Kidney tubule cell (primary cell): ENCODE data around the gene SH3BGR.

Experiments used
- DNase-seq: peaks from one replicate; pipeline ENCODE4 v3.0.0-alpha.2; 2018; ENCODE audit warnings: low spot score

Gene SH3BGR

GRCh38 chr21:39546522-39546921 is 94.8 kb downstream of the SH3BGR start:
- DNase-seq: no peak

- DNase-seq: no peak
Measured at GRCh38 chr21:39552856-39553255, 101.1 kb downstream of the SH3BGR start.

DNA sequence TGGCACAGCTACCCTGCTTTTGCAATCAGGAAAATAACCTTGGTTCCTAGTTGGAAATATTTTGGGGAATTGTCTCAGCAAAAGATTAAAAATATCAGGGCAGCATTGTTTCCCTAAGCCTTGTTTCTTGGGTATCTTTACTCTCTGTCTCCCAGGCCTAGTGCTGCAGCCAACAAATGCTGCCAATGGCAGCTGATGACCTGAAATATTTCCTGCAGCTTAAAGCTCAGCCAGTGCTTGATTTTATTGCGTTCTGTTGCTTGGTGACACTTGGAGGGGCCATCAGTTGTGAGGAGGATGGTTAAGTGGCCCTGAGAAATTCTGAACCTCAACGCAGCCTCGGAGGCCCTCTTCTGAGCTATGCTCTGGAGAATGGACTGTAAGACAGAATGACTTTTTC is 101.6 kb downstream of the SH3BGR start:
- no peak for DNase-seq

DNA sequence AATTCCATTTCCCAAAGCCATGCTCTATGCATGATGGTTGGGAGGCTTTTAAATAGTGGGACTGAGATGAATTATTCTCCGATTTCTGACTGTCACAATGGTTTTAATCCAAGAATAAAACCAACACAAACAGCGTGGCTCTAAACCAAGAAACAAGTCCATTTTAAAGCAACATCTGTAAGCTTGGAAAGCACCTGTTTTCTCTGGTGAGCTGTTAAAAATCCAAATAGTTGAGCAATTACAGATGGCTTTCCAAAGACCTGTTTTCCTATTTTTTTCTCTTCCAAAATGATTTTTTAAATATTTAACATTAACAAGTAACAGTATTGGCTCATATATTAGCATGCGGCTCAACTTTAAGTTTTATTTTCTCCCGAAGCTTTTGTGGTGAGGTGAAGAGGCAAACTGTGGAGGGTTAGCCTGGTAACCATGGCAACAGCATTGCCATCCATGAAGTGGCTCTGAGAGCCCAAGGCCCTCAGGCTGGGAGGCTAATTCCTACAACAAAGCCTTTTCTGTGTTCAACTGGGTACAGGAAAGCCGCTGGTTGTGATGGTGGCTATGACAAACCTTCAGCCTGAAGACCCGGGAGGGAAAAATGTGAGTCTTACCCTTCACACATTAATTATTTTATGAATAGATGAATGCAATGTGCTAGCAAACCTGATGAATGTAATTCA is 104.3 kb downstream of the SH3BGR start:
- DNase-seq: no peak

- no peak for DNase-seq
Measured at GRCh38 chr21:39559511-39559910, 107.7 kb downstream of the SH3BGR start.

- DNase-seq: no peak
Measured at GRCh38 chr21:39561140-39561539, 109.4 kb downstream of the SH3BGR start.

GRCh38 chr21:39562791-39563770 is 111.3 kb downstream of the SH3BGR start:
- DNase-seq: no peak

GRCh38 chr21:39564200-39564599 is 112.4 kb downstream of the SH3BGR start:
- DNase-seq: no peak
